H1 (cell line): ENCODE measurements around the gene RELCH. TPM values are rescaled to one million over a fixed set of nuclear protein-coding genes. Genes with fewer than 3 reads are reported as not detected.

Experiments
- CTCF ChIA-PET: fragments of 300-600 bp; sonication (Branson Sonifier 250); formaldehyde crosslinking; loops from one replicate; lab custom pipeline; 2021; ENCODE audit not compliant: partially characterized antibody; lab: Charles Lee
- POLR2A ChIA-PET: fragments of 300-600 bp; sonication (Branson Sonifier 250); formaldehyde crosslinking; loops from one replicate; lab custom pipeline; 2021; ENCODE audit warnings: inconsistent platforms; ENCODE audit not compliant: partially characterized antibody; lab: Charles Lee
- DNase-seq, 2 experiments: peaks; one replicate each; pipeline versions ENCODE4 v3.0.0 to v3.0.0-alpha.2; 2010 to 2022; ENCODE audit warnings: low spot score in 2 of 2, low read depth in 1 of 2, mixed read lengths in 1 of 2
- FAIRE-seq: peaks from 2 replicates; lab custom pipeline; 2011; peaks lifted over from hg19 to GRCh38; lab: Jason Lieb, UNC
- H2AFZ ChIP-seq: 2 replicates; pipeline ENCODE4 v1.8.1; 2012; ENCODE audit warnings: low read length, inconsistent platforms
- H2AK5ac ChIP-seq: 2 replicates; pipeline ENCODE4 v1.6.1; 2013; ENCODE audit warnings: low read depth, low read length
- H2BK120ac ChIP-seq: replicated peaks from 2 replicates; pipeline ENCODE3; 2013; ENCODE audit warnings: low read depth, low read length, inconsistent platforms
- H2BK12ac ChIP-seq: 2 replicates; pipeline ENCODE4 v1.6.1; 2013; ENCODE audit warnings: low read depth, low read length
- H2BK15ac ChIP-seq: 2 replicates; pipeline ENCODE4 v1.6.1; 2013; ENCODE audit warnings: low read length
- H2BK20ac ChIP-seq: 2 replicates; pipeline ENCODE4 v1.6.1; 2013; ENCODE audit warnings: low read length
- H2BK5ac ChIP-seq: 2 replicates; pipeline ENCODE4 v1.6.1; 2013; ENCODE audit warnings: low read depth, low read length
- H3K14ac ChIP-seq: 2 replicates; pipeline ENCODE4 v1.6.1; 2013; ENCODE audit warnings: inconsistent platforms; ENCODE audit not compliant: insufficient read length
- H3K18ac ChIP-seq: 2 replicates; pipeline ENCODE4 v1.6.1; 2013; ENCODE audit warnings: low read length; ENCODE audit errors: extremely low read depth
- H3K23ac ChIP-seq: 2 replicates; pipeline ENCODE4 v1.6.1; 2013; ENCODE audit warnings: inconsistent platforms; ENCODE audit not compliant: insufficient read length
- H3K23me2 ChIP-seq: 2 replicates; pipeline ENCODE4 v1.6.1; 2013; ENCODE audit warnings: low read depth, low read length
- H3K27ac ChIP-seq: 2 replicates; pipeline ENCODE4 v1.6.1; 2011; ENCODE audit warnings: low read depth, low read length, inconsistent platforms
- H3K27me3 ChIP-seq, 4 experiments: replicated peaks in 1 of 4; 1 replicate in 1 of 4; 2 replicates in 3 of 4; pipeline versions ENCODE4 v1.6.1 to v1.8.1; 2011 to 2013; ENCODE audit warnings: low read length in 3 of 4, mild to moderate bottlenecking in 3 of 4, inconsistent platforms in 2 of 4, mixed read lengths in 2 of 4, moderate library complexity in 1 of 4; ENCODE audit not compliant: control insufficient read depth in 3 of 4, insufficient read depth in 3 of 4; ENCODE audit errors: extremely low read depth in 1 of 4
- H3K36me3 ChIP-seq, 4 experiments: 2 replicates each; pipeline versions ENCODE4 v1.6.1 to v1.8.1; 2011 to 2013; ENCODE audit warnings: mild to moderate bottlenecking in 4 of 4, low read length in 3 of 4, moderate library complexity in 2 of 4, control low read depth in 1 of 4, inconsistent platforms in 1 of 4; ENCODE audit not compliant: insufficient read depth in 4 of 4, control insufficient read depth in 2 of 4
- H3K4ac ChIP-seq: replicated peaks from 2 replicates; pipeline ENCODE3; 2013; ENCODE audit warnings: low read length, low read depth, mixed read lengths, inconsistent platforms; ENCODE audit not compliant: insufficient read length
- H3K4me1 ChIP-seq, 4 experiments: replicated peaks in 1 of 4; 1 replicate in 1 of 4; 2 replicates in 3 of 4; pipeline versions ENCODE4 v1.6.1 to v1.8.1; 2011 to 2013; ENCODE audit warnings: low read length in 3 of 4, inconsistent platforms in 2 of 4, mixed read lengths in 1 of 4; ENCODE audit not compliant: insufficient read depth in 4 of 4, control insufficient read depth in 3 of 4
- H3K4me2 ChIP-seq, 2 experiments: 2 replicates each; pipeline versions ENCODE4 v1.6.1 to v1.8.1; 2011 to 2013; ENCODE audit warnings: low read depth in 2 of 2, low read length in 2 of 2, control low read depth in 1 of 2, inconsistent platforms in 1 of 2, mild to moderate bottlenecking in 1 of 2; ENCODE audit not compliant: insufficient read depth in 1 of 2
- H3K4me3 ChIP-seq, 4 experiments: fragments of 200-600, 300-600 bp in 1 of 4; sonication (generic), shearing (Covaris generic), sonication (Bioruptor Twin) in 1 of 4; 2 replicates each; pipeline versions ENCODE4 v1.5.1 to v1.8.1; 2011 to 2016; ENCODE audit warnings: low read length in 4 of 4, low read depth in 3 of 4, control low read depth in 2 of 4, inconsistent platforms in 2 of 4, mild to moderate bottlenecking in 2 of 4, mixed read lengths in 1 of 4, moderate library complexity in 1 of 4; ENCODE audit not compliant: insufficient read depth in 2 of 4; ENCODE audit errors: extremely low read depth in 1 of 4
- H3K56ac ChIP-seq: replicated peaks from 2 replicates; pipeline ENCODE3; 2013; ENCODE audit warnings: low read depth, mild to moderate bottlenecking, mixed read lengths, low read length, inconsistent platforms; ENCODE audit not compliant: insufficient read length
- H3K79me1 ChIP-seq: 2 replicates; pipeline ENCODE4 v1.6.1; 2013; ENCODE audit warnings: low read depth, low read length, control low read depth
- H3K79me2 ChIP-seq, 2 experiments: 2 replicates each; pipeline versions ENCODE4 v1.6.1 to v1.8.1; 2012 to 2013; ENCODE audit warnings: low read length in 2 of 2, mild to moderate bottlenecking in 2 of 2, inconsistent platforms in 1 of 2; ENCODE audit not compliant: insufficient read depth in 2 of 2, control insufficient read depth in 1 of 2
- H3K9ac ChIP-seq, 4 experiments: replicated peaks in 1 of 4; 1 replicate in 1 of 4; 2 replicates in 3 of 4; pipeline versions ENCODE4 v1.6.1 to v1.8.1; 2011 to 2013; ENCODE audit warnings: low read depth in 3 of 4, low read length in 3 of 4, control low read depth in 2 of 4, mild to moderate bottlenecking in 2 of 4, moderate library complexity in 2 of 4, inconsistent platforms in 1 of 4; ENCODE audit errors: extremely low read depth in 1 of 4
- H3K9me3 ChIP-seq, 2 experiments: 2 replicates each; pipeline versions ENCODE4 v1.6.1 to v1.8.1; 2012 to 2013; ENCODE audit warnings: mild to moderate bottlenecking in 2 of 2, moderate library complexity in 2 of 2, control low read depth in 1 of 2, inconsistent platforms in 1 of 2, low read depth in 1 of 2, low read length in 1 of 2, mixed read lengths in 1 of 2; ENCODE audit not compliant: insufficient read depth in 2 of 2
- H4K20me1 ChIP-seq, 2 experiments: replicated peaks in 1 of 2; 2 replicates each; pipeline versions ENCODE3 to v1.8.1; 2011 to 2013; ENCODE audit warnings: inconsistent platforms in 2 of 2, low read length in 2 of 2, mild to moderate bottlenecking in 1 of 2; ENCODE audit not compliant: insufficient read depth in 2 of 2, control insufficient read depth in 1 of 2
- H4K5ac ChIP-seq: 2 replicates; pipeline ENCODE4 v1.6.1; 2013; ENCODE audit warnings: low read length, low read depth, mixed read lengths, inconsistent platforms; ENCODE audit not compliant: insufficient read length
- H4K8ac ChIP-seq: 2 replicates; pipeline ENCODE4 v1.8.0; 2013; ENCODE audit warnings: mild to moderate bottlenecking, moderate library complexity, low read length, inconsistent platforms; ENCODE audit not compliant: insufficient read depth; ENCODE audit errors: extremely low read depth
- H4K91ac ChIP-seq: replicated peaks from 2 replicates; pipeline ENCODE3; 2013; ENCODE audit warnings: low read length, mixed read lengths, inconsistent platforms; ENCODE audit not compliant: insufficient read length
- ATF3 ChIP-seq: IDR thresholded peaks from 2 replicates; pipeline ENCODE4 v1.6.1; 2011; ENCODE audit warnings: low read depth, mild to moderate bottlenecking, low read length; ENCODE audit not compliant: insufficient read depth
- BCL11A ChIP-seq, 2 experiments: IDR thresholded peaks; one replicate each; pipeline ENCODE4 v1.6.1; 2011; ENCODE audit warnings: low read depth in 2 of 2, low read length in 2 of 2, mild to moderate bottlenecking in 2 of 2
- CEBPB ChIP-seq: IDR thresholded peaks from 2 replicates; pipeline ENCODE4 v1.6.1; 2012; ENCODE audit warnings: low read depth, low read length
- CHD2 ChIP-seq: IDR thresholded peaks from 2 replicates; pipeline ENCODE4 v1.6.1; 2012; ENCODE audit warnings: low read length, improper control_type of control experiment
- CTBP2 ChIP-seq: IDR thresholded peaks from 2 replicates; pipeline ENCODE4 v1.7.0; 2011; ENCODE audit warnings: borderline replicate concordance, mild to moderate bottlenecking, moderate library complexity, mixed read lengths, low read length; ENCODE audit not compliant: insufficient read depth, insufficient read length
- E2F6 ChIP-seq: IDR thresholded peaks from 2 replicates; pipeline ENCODE4 v1.6.1; 2012; ENCODE audit warnings: inconsistent platforms
- JUN ChIP-seq: IDR thresholded peaks from 2 replicates; pipeline ENCODE4 v1.6.1; 2011; ENCODE audit warnings: low read depth, mild to moderate bottlenecking, improper control_type of control experiment, low read length
- MAFK ChIP-seq: IDR thresholded peaks from 2 replicates; pipeline ENCODE4 v1.6.1; 2012; ENCODE audit warnings: low read depth, mild to moderate bottlenecking, improper control_type of control experiment, low read length
- RNF2 ChIP-seq: fragments of 200-900, 300-1000 bp; sonication (generic); IDR thresholded peaks from 2 replicates; pipeline ENCODE4 v1.7.1; 2016; ENCODE audit warnings: borderline replicate concordance, low read depth, mild to moderate bottlenecking, antibody characterized with exemption, low read length; ENCODE audit not compliant: poor library complexity, severe bottlenecking; ENCODE audit errors: missing control alignments
- SIRT6 ChIP-seq: IDR thresholded peaks from one replicate; pipeline ENCODE4 v1.7.1; 2012; ENCODE audit warnings: low read length, inconsistent platforms
- SIX5 ChIP-seq: IDR thresholded peaks from 2 replicates; pipeline ENCODE4 v1.6.1; 2011; ENCODE audit warnings: mild to moderate bottlenecking, low read depth, low read length
- SP1 ChIP-seq: IDR thresholded peaks from 2 replicates; pipeline ENCODE4 v1.6.1; 2011; ENCODE audit warnings: low read depth, low read length
- SRF ChIP-seq: IDR thresholded peaks from 2 replicates; pipeline ENCODE4 v1.6.1; 2011; ENCODE audit warnings: mild to moderate bottlenecking, low read depth, low read length, moderate library complexity
- TEAD4 ChIP-seq: IDR thresholded peaks from 2 replicates; pipeline ENCODE4 v1.6.1; 2012; ENCODE audit warnings: low read depth, low read length, inconsistent platforms, mixed read lengths
- WGBS, 2 experiments: shearing (Covaris generic) in 1 of 2; methylation state at CpG; one replicate each; pipeline versions ENCODE4 v1.1.6 to v1.1.7; 2013 to 2015; ENCODE audit warnings: low lambda C conversion rate in 2 of 2, mixed read lengths in 2 of 2, inconsistent platforms in 1 of 2, low coverage in 1 of 2, missing lambda C conversion rate in 1 of 2; ENCODE audit not compliant: insufficient replicate concordance in 2 of 2, insufficient coverage in 1 of 2, insufficient read length in 1 of 2; ENCODE audit errors: extremely low coverage in 1 of 2, missing lambda C conversion rate in 1 of 2; 5-methylcytosine and 5-hydroxymethylcytosine counted together
- polyA plus RNA-seq, 7 experiments: library from polyadenylated mRNA; depleted of rRNA in 3 of 7; stranded (reverse) in 5 of 7; unstranded in 2 of 7; fragments of >200 nt in 5 of 7; fragments of 200-250 nt in 2 of 7; gene quantifications; 1 replicate in 5 of 7; 2 replicates in 1 of 7; 4 replicates in 1 of 7; pipeline versions ENCODE4 v1.2.1 to v1.2.3, GENCODE V29; 2011 to 2013; ENCODE audit warnings: missing spikeins in 2 of 7, mixed read lengths in 2 of 7
- total RNA-seq: library from RNA; stranded (reverse); fragmentation: NEBNext Ultra II Directional; extraction: Animal tissue kit (Norgen Biotek cat#: 25700); gene quantifications from 2 replicates; pipeline ENCODE4 v1.2.1, GENCODE V29; 2021

The RELCH gene
- total and polyA plus RNA-seq, 2 of the 8 experiments (the other 6 are each of a cell fraction or from before 2014, with no cell fraction given): 7.3 to 26.9 TPM

GRCh38 chr18:62337336-62337735, 150.3 kb downstream of the RELCH start:
- no peaks in the 10 kb centered on the region for H3K27me3 ChIP-seq
- no peak overlapping the region for H3K23ac ChIP-seq
- DNase-seq (peak in 1 of 2 experiments; percentile 23), FAIRE-seq (no peak)
- no peaks in the 10 kb centered on the region for H4K20me1 ChIP-seq
- peaks cover 3 to 19% (median 13%) of the 10 kb centered on the region in 4 experiments for H3K4me1 ChIP-seq
- peaks cover 2% of the 10 kb centered on the region; the same call in 1 of the 2 replicates for H3K79me1 ChIP-seq
- H4K91ac ChIP-seq: no peak overlapping the region
- no peak overlapping the region for H3K4me3 ChIP-seq
- ChIA-PET CTCF (interaction anchor here (0.6 kb wide), 1 partner anchor 90 kb away, joined by 4 read pairs; no protein-coding TSS in a partner anchor), POLR2A (no interaction called here)
- H3K9ac ChIP-seq: no peak overlapping the region
- no peak overlapping the region for H3K4ac ChIP-seq
- H3K23me2 ChIP-seq: no peaks in the 10 kb centered on the region
- H2BK20ac ChIP-seq: no peak overlapping the region
- WGBS, 2 experiments: 94% methylated on average over 7 of the region's 7 CpGs; no CpG with 5 or more reads in 1 of the 2 experiments
- H3K56ac ChIP-seq: no peak overlapping the region
- no peak overlapping the region for H2BK15ac ChIP-seq
- H3K9me3 ChIP-seq: no peaks in the 10 kb centered on the region
- no peak overlapping the region for H2BK5ac ChIP-seq
- H2AK5ac ChIP-seq: peak overlapping the region; percentile 8; the same call in 1 of the 2 replicates
- no peak overlapping the region for H3K4me2 ChIP-seq
- H3K18ac ChIP-seq: no peak overlapping the region
- no peak overlapping the region for H2AFZ ChIP-seq
- no peak overlapping the region for H4K8ac ChIP-seq
- no peak overlapping the region for H3K27ac ChIP-seq
- no peaks in the 10 kb centered on the region for H3K36me3 ChIP-seq
- H3K14ac ChIP-seq: no peak overlapping the region
- H3K79me2 ChIP-seq: peaks cover 0 to 40% of the 10 kb centered on the region in 2 experiments; a peak in 2 of 4 replicates
- no peak overlapping the region for H4K5ac ChIP-seq
- no peak overlapping the region for H2BK12ac ChIP-seq
- no peak overlapping the region for H2BK120ac ChIP-seq
- TF ChIP-seq CTBP2: no peak
- TF ChIP-seq JUN: no peak
- TF ChIP-seq RNF2: no peak
- no peak for TF ChIP-seq MAFK
- no peak for TF ChIP-seq SIRT6
- TF ChIP-seq E2F6: no peak
- no peak for TF ChIP-seq CEBPB
- no peak for TF ChIP-seq CHD2
- TF ChIP-seq SIX5: no peak
- no peak for TF ChIP-seq TEAD4
- no peak for TF ChIP-seq BCL11A (IDR thresholded peaks at IDR 0.05; ENCODE audit: low read depth in 2 of 2, low read length in 2 of 2)
- no peak for TF ChIP-seq ATF3
- TF ChIP-seq SP1: no peak
- TF ChIP-seq SRF: no peak
